HepG2 (cell line): ENCODE data around the gene SMPD3. TPM values are rescaled to one million over a fixed set of nuclear protein-coding genes. Genes with fewer than 3 reads are reported as not detected.

Experiments
- BCL6 ChIP-seq: IDR thresholded peaks from 2 replicates; pipeline ENCODE4 v1.6.1; 2016; ENCODE audit warnings: missing genetic modification reagents, missing compliant biosample characterization
- EED ChIP-seq: sonication (generic); formaldehyde crosslinking; IDR thresholded peaks from 2 replicates; pipeline ENCODE4 v1.5.0; 2020; ENCODE audit warnings: mild to moderate bottlenecking, missing genetic modification reagents
- MIXL1 ChIP-seq: IDR thresholded peaks from 2 replicates; pipeline ENCODE4 v1.6.1; 2016
- POLR2A ChIP-seq, 2 experiments: IDR thresholded peaks; 2 replicates each; pipeline ENCODE4 v1.6.1; 2011; ENCODE audit warnings: low read depth in 2 of 2, low read length in 2 of 2, mild to moderate bottlenecking in 1 of 2, moderate library complexity in 1 of 2; ENCODE audit not compliant: insufficient read depth in 1 of 2
- REPIN1 ChIP-seq: sonication (generic); formaldehyde crosslinking; IDR thresholded peaks from 2 replicates; pipeline ENCODE4 v1.8.0; 2022; ENCODE audit warnings: missing genetic modification reagents, low read depth, mild to moderate bottlenecking, borderline replicate concordance
- U2AF1 ChIP-seq: fragments of 200-400 bp; formaldehyde crosslinking; optimal IDR thresholded peaks from 2 replicates; pipeline ENCODE3; 2017; ENCODE audit warnings: mild to moderate bottlenecking, low read depth, low read length
- ZBTB2 ChIP-seq: sonication (generic); formaldehyde crosslinking; IDR thresholded peaks from 2 replicates; pipeline ENCODE4 v1.8.0; 2022; ENCODE audit warnings: low read depth, missing genetic modification reagents
- ZNF230 ChIP-seq: sonication (generic); formaldehyde crosslinking; IDR thresholded peaks from 2 replicates; pipeline ENCODE4 v1.4.0; 2020; ENCODE audit warnings: mild to moderate bottlenecking, missing genetic modification reagents
- ZNF260 ChIP-seq: sonication (generic); formaldehyde crosslinking; IDR thresholded peaks from 2 replicates; pipeline ENCODE4 v1.4.0; 2020; ENCODE audit warnings: missing genetic modification reagents, low read depth, mild to moderate bottlenecking, borderline replicate concordance
- ZNF691 ChIP-seq: sonication (generic); formaldehyde crosslinking; IDR thresholded peaks from 2 replicates; pipeline ENCODE4 v1.4.0; 2020; ENCODE audit warnings: missing genetic modification reagents, low read depth, mild to moderate bottlenecking, borderline replicate concordance
- ZNF773 ChIP-seq: sonication (generic); formaldehyde crosslinking; IDR thresholded peaks from 2 replicates; pipeline ENCODE4 v1.4.0; 2020; ENCODE audit warnings: missing genetic modification reagents, borderline replicate concordance
- ZNF788 ChIP-seq: sonication (generic); formaldehyde crosslinking; IDR thresholded peaks from 2 replicates; pipeline ENCODE4 v1.5.0; 2020; ENCODE audit warnings: mild to moderate bottlenecking, missing genetic modification reagents, borderline replicate concordance
- ZNF790 ChIP-seq: sonication (generic); formaldehyde crosslinking; IDR thresholded peaks from 2 replicates; pipeline ENCODE4 v1.8.0; 2022; ENCODE audit warnings: missing genetic modification reagents, mild to moderate bottlenecking, borderline replicate concordance
- polyA plus RNA-seq, 8 experiments: library from polyadenylated mRNA; depleted of rRNA in 3 of 8; stranded (reverse) in 7 of 8; unstranded in 1 of 8; fragments of >200 nt; fragmentation: Illumina TruSeq in 4 of 8; extraction: Trizol in 4 of 8; gene quantifications; 2 replicates each; pipeline versions ENCODE4 v1.2.1 to v1.2.3, GENCODE V29; 2011 to 2016; ENCODE audit warnings: low read depth in 4 of 8, missing spikeins in 1 of 8, mixed read lengths in 1 of 8; ENCODE audit not compliant: insufficient read depth in 1 of 8
- total RNA-seq, 5 experiments: library from RNA; depleted of rRNA; stranded (reverse); fragments of >200 nt; fragmentation: Illumina TruSeq; extraction: Trizol; gene quantifications; 2 replicates each; pipeline ENCODE4 v1.2.3, GENCODE V29; 2016; ENCODE audit warnings: low read depth in 1 of 5

Gene SMPD3
- total and polyA plus RNA-seq, 2 of the 13 experiments (the other 11 are each of a cell fraction or from before 2014, with no cell fraction given) = 0.07 to 0.32 TPM

- no peak for TF ChIP-seq ZNF691 (CRISPR knock-in tag)
- TF ChIP-seq ZNF773 (CRISPR knock-in tag) = 0 out of 2 replicates have a peak, but pooled peaks have one; percentile 26
- no peak for TF ChIP-seq REPIN1 (CRISPR knock-in tag)
- peak; percentile 43; the same call in 1 of the 2 replicates for TF ChIP-seq BCL6 (CRISPR knock-in tag)
- TF ChIP-seq U2AF1 = no peak
- no peak for TF ChIP-seq MIXL1 (CRISPR knock-in tag)
- no peak for TF ChIP-seq ZNF230 (CRISPR knock-in tag)
- TF ChIP-seq ZNF790 (CRISPR knock-in tag) = no peak
- TF ChIP-seq POLR2A (IDR thresholded peaks at IDR 0.05; ENCODE audit: insufficient read depth in 1 of 2, low read depth in 2 of 2, low read length in 2 of 2) = no peak
- TF ChIP-seq ZBTB2 = no peak
- TF ChIP-seq EED (CRISPR knock-in tag) = 0 out of 2 replicates have a peak, but pooled peaks have one; percentile 9
- no peak for TF ChIP-seq ZNF788 (CRISPR knock-in tag)
- TF ChIP-seq ZNF260 = no peak
Measured at GRCh38 chr16:68364561-68364998, 83.7 kb downstream of the SMPD3 start (continued).
